ENCODE measurements around the gene PIK3CB.
"Not testable (repeated sequence)": the region's sequence is repeated elsewhere in the genome, so short reads cannot be mapped to it uniquely, and the experiment has no call there.

Gene PIK3CB

GRCh38 chr3:138835397-138835757, 649 bp upstream of the PIK3CB start:
- no peak for DNase-seq
- peak overlapping the region; percentile 48; the same call in 1 of the 2 replicates for H3K27ac ChIP-seq (ENCODE audit: low read length)
- peak overlapping the region; percentile 88 for H3K4me2 ChIP-seq (ENCODE audit: low read depth, low read length)
- H2AFZ ChIP-seq (ENCODE audit: low read length) = peak overlapping the region; percentile 98
- no peaks in the 10 kb centered on the region for H3K27me3 ChIP-seq (replicated peaks; ENCODE audit: insufficient read depth, low read length)
- H3K4me3 ChIP-seq (ENCODE audit: low read length) = peak overlapping the region; percentile 87
- TF ChIP-seq, protein P1, sequence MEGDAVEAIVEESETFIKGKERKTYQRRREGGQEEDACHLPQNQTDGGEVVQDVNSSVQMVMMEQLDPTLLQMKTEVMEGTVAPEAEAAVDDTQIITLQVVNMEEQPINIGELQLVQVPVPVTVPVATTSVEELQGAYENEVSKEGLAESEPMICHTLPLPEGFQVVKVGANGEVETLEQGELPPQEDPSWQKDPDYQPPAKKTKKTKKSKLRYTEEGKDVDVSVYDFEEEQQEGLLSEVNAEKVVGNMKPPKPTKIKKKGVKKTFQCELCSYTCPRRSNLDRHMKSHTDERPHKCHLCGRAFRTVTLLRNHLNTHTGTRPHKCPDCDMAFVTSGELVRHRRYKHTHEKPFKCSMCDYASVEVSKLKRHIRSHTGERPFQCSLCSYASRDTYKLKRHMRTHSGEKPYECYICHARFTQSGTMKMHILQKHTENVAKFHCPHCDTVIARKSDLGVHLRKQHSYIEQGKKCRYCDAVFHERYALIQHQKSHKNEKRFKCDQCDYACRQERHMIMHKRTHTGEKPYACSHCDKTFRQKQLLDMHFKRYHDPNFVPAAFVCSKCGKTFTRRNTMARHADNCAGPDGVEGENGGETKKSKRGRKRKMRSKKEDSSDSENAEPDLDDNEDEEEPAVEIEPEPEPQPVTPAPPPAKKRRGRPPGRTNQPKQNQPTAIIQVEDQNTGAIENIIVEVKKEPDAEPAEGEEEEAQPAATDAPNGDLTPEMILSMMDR (IDR thresholded peaks at IDR 0.05; ENCODE audit: low read length) = no peak
- TF ChIP-seq EZH2phosphoT487 (IDR thresholded peaks at IDR 0.05; ENCODE audit: low read length) (no peak), EZH2 (optimal IDR thresholded peaks at IDR 0.05; ENCODE audit: low read depth, low read length) (no peak)
- H3K9me3 ChIP-seq (replicated peaks; ENCODE audit: insufficient read depth, low read length) = no peaks in the 10 kb centered on the region
- no peaks in the 10 kb centered on the region for H4K20me1 ChIP-seq (ENCODE audit: insufficient read depth, low read length)
- peaks cover 9% of the 10 kb centered on the region; the same call in 1 of the 2 replicates for H3K4me1 ChIP-seq (ENCODE audit: low read length)
- H3K9ac ChIP-seq (ENCODE audit: low read length) = peak overlapping the region; percentile 67
- H3K9me2 ChIP-seq (replicated peaks; ENCODE audit: insufficient read depth, low read length) = no peaks in the 10 kb centered on the region
- peaks cover 8% of the 10 kb centered on the region; the same call in 1 of the 2 replicates for H3F3A ChIP-seq (ENCODE audit: insufficient read depth, low read length)
- peaks cover 30% of the 10 kb centered on the region for H3K79me2 ChIP-seq (ENCODE audit: low read length)
- no peaks in the 10 kb centered on the region for H3K36me3 ChIP-seq (replicated peaks; ENCODE audit: insufficient read depth, low read length)

DNA sequence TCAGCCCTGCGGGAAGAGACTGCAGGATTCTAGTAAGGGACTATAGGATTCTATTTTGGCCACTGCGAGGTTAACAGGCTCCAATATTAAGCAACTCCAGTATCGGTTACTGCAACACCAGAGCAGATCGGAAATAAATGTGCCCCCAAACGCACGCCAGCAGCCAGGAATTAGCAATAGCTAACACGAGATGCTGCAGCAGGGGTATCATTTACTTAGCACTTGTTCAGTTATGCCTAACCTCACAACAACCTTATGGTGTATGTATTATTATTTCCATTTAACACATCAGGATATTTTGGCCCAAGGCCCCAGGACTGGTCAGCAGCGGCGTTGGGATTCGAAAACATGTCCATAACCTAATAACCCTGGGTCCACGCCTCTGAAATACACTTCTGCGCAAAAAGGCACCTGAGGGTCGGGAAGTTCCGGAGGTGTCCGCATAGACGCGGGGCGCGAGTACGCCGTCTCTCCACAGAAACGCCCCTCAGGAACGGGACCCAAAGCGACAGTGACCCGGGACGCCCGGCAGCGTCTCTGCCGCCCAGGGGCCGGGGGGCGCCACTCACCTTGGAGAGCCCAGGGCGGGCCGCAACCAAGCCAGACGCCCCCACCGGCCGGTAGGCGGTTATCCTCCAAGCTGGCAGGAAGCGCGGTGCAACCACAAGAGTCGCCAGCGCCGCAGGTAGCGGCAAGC, 681 bp downstream of the PIK3CB start:
- H3K4me3 ChIP-seq (ENCODE audit: low read length) = peak overlapping the region; percentile 75
- no peaks in the 10 kb centered on the region for H3K36me3 ChIP-seq (replicated peaks; ENCODE audit: insufficient read depth, low read length)
- H3K79me2 ChIP-seq (ENCODE audit: low read length) = peaks cover 43% of the 10 kb centered on the region
- H3K9me2 ChIP-seq (replicated peaks; ENCODE audit: insufficient read depth, low read length) = no peaks in the 10 kb centered on the region
- no peaks in the 10 kb centered on the region for H3K27me3 ChIP-seq (replicated peaks; ENCODE audit: insufficient read depth, low read length)
- peaks cover 9% of the 10 kb centered on the region; the same call in 1 of the 2 replicates for H3K4me1 ChIP-seq (ENCODE audit: low read length)
- peak overlapping the region; percentile 32; the same call in 1 of the 2 replicates for H3K27ac ChIP-seq (ENCODE audit: low read length)
- DNase-seq = peak; percentile 56
- peak overlapping the region; percentile 73 for H3K9ac ChIP-seq (ENCODE audit: low read length)
- TF ChIP-seq EZH2 (optimal IDR thresholded peaks at IDR 0.05; ENCODE audit: low read depth, low read length) (no peak), EZH2phosphoT487 (IDR thresholded peaks at IDR 0.05; ENCODE audit: low read length) (no peak)
- TF ChIP-seq, protein P1 (IDR thresholded peaks at IDR 0.05; ENCODE audit: low read length) = peak; percentile 36
- H2AFZ ChIP-seq (ENCODE audit: low read length) = peak overlapping the region; percentile 70
- no peaks in the 10 kb centered on the region for H3K9me3 ChIP-seq (replicated peaks; ENCODE audit: insufficient read depth, low read length)
- peaks cover 8% of the 10 kb centered on the region; the same call in 1 of the 2 replicates for H3F3A ChIP-seq (ENCODE audit: insufficient read depth, low read length)
- peak overlapping the region; percentile 95 for H3K4me2 ChIP-seq (ENCODE audit: low read depth, low read length)
- H4K20me1 ChIP-seq (ENCODE audit: insufficient read depth, low read length) = no peaks in the 10 kb centered on the region

GRCh38 chr3:138832473-138833057, 2.2 kb downstream of the PIK3CB start:
- not testable (repeated sequence) for H2AFZ ChIP-seq (ENCODE audit: low read length); H3K36me3 ChIP-seq (replicated peaks; ENCODE audit: insufficient read depth, low read length); H3K9me2 ChIP-seq (replicated peaks; ENCODE audit: insufficient read depth, low read length); H3K4me2 ChIP-seq (ENCODE audit: low read depth, low read length); H3F3A ChIP-seq (ENCODE audit: insufficient read depth, low read length); H3K27me3 ChIP-seq (replicated peaks; ENCODE audit: insufficient read depth, low read length); DNase-seq; H3K4me1 ChIP-seq (ENCODE audit: low read length); H3K9me3 ChIP-seq (replicated peaks; ENCODE audit: insufficient read depth, low read length); H3K4me3 ChIP-seq (ENCODE audit: low read length); H3K27ac ChIP-seq (ENCODE audit: low read length); H4K20me1 ChIP-seq (ENCODE audit: insufficient read depth, low read length); H3K9ac ChIP-seq (ENCODE audit: low read length)
- peaks cover 51% of the 10 kb centered on the region for H3K79me2 ChIP-seq (ENCODE audit: low read length)
